Measurements from ENCODE around the gene GRXCR2.
"Not testable (repeated sequence)": the region's sequence is repeated elsewhere in the genome, so short reads cannot be mapped to it uniquely, and the experiment has no call there.

The GRXCR2 gene

DNA sequence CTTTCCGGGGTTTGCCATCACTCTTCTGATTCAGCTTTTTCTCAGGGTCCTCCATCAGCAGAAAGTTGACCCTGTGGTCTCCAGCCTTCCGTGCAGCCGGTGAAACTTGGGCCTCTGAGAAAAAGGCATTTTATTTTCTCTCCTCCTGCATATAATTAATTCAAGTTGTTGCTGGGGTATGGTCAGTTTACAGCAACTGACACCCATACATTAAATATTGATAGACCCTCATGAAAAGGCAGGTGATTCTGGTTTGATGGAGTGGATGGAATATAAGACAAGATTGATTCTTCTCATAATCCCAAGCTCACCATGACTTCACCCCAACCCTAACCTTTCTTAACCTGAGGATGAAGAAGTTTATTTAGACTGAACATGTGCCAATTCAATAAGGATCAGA lies at the start of gene GRXCR2:
Gene GRXCR2, minus strand, starts transcription at position 101 of the 400 bp plus-strand sequence. Its CDS starts 46 bp downstream, at position 55.
- no peak for DNase-seq

DNA sequence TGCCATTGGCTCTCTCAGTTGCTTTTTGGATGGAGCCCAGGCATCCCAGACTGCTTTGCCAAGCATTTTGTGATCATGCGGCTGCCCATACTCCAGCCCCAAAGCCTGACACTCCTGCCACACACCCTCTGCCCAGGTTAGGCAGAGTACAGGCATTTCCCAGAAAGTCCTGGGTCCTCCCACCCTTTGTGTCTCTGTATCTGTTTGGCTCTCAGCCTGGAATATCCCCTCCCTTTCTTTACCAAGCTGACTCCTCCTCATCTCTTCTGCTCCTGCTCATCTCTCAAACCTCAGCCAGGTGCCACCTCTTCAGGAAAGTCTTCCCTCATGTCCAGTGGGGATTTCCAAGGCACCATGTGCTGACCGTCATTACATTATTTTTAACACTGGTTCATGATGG lies 49.2 kb upstream of the GRXCR2 start:
- no peak for DNase-seq

GRCh38 chr5:145921211-145921610 lies 48.4 kb upstream of the GRXCR2 start:
- DNase-seq = no peak

DNA sequence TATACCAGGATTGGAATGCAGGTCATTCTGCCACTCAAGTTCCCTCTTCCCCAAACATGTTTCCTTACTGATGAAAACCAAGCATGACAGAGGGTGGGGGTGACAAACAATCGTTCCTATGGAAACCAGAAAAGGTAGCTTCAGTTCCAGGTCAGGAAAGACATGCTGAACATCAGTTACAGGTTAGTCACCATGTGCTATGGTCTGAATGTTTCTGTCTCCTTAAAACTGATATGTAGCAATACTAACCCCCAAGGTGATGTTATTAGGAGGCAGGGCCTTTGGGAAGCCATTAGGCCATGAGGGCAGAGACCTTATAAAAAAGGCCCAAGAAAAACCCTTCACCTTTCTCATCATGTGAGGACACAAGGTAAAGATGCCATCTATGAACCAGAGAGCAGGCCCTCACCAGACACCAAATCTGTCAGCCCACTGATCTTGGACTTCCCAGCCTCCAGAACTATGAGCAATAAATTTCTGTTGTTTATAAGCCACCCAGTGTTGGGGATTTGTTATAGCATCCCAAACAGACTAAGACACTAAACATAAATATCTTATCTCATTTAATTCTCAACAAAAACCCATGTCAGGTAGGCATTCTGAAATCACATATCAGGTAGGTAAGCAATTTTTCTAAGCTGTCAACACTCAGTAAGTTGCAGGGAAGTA lies 47.9 kb upstream of the GRXCR2 start:
- no peak for DNase-seq

DNA sequence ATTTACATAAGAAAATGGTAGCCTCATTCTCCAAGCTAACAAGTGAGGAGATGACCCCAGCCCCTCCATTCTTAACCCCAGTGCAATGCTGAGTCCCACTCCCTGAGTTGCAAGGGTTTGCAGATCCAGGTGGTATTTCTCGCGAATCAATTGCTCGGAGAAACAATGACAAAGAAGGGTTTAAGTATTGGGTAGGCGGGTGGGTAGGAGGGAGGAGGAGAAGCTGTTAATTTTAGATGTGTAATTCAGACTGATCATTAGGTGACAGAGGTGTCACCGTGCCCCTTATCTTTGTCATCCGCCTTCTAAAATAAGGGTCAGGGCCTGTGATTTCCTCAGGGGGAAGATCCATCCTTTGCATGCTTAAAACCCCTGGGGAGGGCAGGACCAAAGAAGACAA lies 46.6 kb upstream of the GRXCR2 start:
- DNase-seq = no peak

DNA sequence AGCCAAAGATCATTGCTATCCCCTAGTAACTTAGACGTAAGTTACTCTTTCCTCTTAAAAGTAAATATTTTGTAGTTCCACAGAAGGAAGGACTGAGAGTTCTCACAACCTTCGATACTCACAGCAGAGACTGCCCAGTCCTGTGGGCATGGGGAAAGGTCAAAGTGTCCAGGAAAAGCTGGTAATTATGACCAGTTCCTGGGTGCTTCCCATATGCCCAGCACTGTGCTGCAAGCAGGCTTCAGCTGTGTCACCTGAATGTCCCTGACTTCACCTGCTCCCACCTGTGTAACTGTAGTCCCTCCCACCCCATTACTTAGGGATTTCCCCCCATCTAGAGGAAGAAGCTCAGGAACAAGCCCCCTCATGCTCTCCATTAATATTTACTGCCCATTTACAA lies 45.6 kb upstream of the GRXCR2 start:
- DNase-seq = no peak

- no peak for DNase-seq
Observed at GRCh38 chr5:145917288-145917687, 44.5 kb upstream of the GRXCR2 start.

DNA sequence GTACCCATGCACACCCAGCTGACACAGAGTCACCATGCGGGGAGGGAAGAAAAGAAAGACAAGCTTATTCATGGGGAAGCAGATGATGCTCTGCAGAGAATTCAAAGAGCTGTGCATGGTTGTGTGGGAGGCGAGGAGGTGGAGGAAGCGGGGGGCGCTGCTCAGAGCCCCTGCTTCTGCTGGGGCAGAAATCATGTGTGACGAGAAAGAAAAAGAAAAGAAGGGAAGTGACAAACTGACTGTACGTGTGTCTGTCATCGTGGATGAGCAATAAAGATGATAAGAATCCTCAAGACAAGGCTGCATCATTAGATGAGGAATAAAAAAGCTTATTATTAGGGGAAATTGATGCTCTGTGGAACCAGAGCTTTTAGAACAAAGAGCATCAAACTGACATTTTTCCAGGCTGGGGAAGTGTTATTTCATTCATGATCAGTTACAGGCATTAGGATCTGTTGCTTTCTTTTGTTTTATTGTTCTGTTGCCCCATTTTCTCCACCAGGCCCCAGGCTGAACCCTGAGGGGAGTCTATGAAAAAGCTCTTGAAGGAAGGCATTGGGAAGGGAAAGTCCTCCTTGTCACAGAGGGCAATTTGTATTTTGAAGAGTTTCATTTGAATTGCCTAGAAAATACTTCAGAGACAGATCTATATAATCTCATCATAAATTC lies 43.3 kb upstream of the GRXCR2 start:
- no peak for DNase-seq

- DNase-seq = no peak
Observed at GRCh38 chr5:145913701-145914100, 40.9 kb upstream of the GRXCR2 start.

DNA sequence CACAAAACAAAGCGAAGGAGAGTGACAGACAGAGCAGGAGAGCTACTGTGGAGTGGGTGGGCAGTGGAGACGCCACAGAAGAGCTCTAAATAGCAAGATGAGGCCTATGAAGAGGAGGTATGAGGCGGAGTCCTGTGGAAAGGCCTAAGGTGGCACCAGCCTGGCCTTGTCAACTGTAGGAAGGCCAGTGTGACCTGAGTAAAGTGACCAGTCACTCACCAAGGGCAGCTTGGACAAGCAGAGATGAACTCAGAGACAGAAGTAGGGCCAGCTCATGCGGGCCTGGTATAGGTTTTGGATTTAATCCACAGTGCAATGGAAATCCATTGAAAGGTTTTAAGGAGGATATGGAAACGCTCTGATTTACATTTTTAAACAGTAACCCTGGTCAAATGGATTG lies 39.8 kb upstream of the GRXCR2 start:
- DNase-seq = no peak

GRCh38 chr5:145912019-145912418 lies 39.2 kb upstream of the GRXCR2 start:
- DNase-seq = no peak

DNA sequence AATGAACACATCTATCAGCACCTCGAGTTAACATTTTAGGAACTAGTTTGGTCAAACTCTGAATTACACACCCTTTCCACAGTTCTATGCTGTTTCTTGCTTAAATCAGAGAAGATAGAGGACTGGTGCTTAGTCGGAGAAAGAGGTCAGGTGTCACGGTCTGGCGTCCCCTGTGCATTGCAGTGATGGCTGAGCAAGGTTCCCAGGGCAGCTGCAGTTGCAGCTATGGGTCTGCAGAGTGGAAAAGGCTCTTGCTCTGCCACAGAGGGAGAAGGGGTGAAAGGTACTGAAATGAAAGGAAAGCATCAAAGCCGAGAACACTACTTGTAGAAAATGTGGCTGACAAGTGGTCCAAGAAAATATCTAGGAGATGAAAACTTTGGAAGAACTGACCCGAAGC lies 38.4 kb upstream of the GRXCR2 start:
- no peak for DNase-seq

- no peak for DNase-seq
Observed at GRCh38 chr5:145908206-145908960, 35.6 kb upstream of the GRXCR2 start.

DNA sequence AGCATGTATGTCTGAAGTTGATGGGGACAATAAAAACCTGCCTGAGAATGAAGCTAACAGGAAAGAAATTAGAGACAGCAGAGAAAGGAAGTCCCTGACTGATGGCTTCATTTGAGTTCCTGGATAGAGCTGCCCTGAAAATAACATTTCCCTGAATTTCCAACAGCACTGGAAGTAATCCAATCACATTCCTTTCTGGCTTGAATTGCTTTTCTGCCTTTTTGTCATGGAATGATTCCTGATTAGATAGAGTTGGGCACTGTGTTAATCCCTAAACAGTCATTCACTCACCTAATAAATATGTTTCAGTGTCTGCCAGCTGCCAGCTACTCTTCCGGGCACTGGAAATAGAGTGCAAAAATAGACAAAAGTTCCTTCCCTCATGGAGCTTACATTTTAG lies 33.6 kb upstream of the GRXCR2 start:
- DNase-seq = no peak

- no peak for DNase-seq
Observed at GRCh38 chr5:145904743-145905142, 31.9 kb upstream of the GRXCR2 start.

- no peak for DNase-seq
Observed at GRCh38 chr5:145903867-145904266, 31.1 kb upstream of the GRXCR2 start.

- no peak for DNase-seq
Observed at GRCh38 chr5:145903113-145903512, 30.3 kb upstream of the GRXCR2 start.

DNA sequence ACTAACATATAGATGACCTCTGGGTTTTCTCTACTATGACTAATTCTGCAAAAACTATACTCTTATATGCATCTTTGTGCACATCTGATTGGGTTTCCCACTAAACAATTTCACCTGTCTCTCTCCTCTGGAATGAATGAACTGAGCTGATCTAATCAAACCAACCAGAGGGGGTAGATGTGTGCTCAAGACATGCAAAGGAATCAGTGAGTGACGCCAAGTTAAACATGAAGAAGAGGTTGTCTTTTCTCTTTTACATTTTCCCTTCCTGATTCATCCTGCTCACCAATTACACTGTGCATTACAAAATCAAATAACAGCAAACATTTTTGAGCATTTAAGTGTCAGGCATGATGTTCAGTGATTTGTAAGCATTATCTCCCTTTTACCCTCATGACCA lies 29.6 kb upstream of the GRXCR2 start:
- no peak for DNase-seq

DNA sequence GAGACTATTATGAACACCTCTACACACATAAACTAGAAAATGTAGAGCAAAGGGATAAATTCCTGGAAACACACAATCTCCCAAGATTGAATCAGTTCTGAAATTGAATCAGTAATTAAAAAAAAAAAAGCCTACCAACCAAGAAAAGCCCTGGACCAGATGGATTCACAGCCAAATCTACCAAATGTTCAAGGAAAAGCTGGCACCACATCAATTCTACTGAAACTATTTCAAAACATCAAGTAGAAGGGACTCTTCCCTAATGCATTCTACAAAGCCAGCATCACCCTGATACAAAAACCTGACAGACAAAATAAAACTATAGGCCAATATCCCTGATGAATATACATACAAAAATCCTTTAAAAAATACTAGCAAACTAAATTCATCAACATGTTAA lies 25.4 kb upstream of the GRXCR2 start:
- DNase-seq = no peak

DNA sequence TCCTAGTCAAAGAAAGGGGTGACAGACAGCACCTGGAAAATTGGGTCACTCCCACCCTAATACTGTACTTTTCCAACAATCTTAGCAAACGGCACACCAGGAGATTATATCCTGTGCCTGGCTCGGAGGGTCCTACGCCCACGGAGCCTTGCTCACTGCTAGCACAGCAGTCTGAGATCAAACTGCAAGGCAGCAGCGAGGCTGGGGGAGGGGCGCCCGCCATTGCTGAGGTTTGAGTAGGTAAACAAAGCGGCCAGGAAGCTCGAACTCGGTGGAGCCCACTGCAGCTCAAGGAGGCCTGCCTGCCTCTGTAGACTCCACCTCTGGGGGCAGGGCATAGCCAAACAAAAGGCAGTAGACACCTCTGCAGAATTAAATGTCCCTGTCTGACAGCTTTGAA lies 18.6 kb upstream of the GRXCR2 start:
- DNase-seq = not testable (repeated sequence)

DNA sequence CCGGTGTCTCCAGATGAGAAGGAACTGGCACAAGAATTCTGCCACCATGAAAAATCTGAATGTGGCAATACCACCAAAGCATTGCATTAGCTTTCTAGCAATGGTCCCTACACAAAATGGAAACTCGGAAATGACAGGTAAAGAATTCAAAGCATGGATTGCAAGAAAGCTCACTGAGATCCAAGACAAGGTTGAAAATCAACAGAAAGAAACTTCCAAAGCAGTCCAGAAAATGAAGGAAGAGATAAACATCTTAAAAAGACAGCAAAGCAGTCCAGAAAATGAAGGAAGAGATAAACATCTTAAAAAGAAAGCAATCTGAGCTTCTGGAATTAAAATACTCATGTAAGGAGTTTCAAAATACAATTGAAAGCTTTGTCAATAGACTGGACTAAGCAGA lies 16.8 kb upstream of the GRXCR2 start:
- DNase-seq = no peak

DNA sequence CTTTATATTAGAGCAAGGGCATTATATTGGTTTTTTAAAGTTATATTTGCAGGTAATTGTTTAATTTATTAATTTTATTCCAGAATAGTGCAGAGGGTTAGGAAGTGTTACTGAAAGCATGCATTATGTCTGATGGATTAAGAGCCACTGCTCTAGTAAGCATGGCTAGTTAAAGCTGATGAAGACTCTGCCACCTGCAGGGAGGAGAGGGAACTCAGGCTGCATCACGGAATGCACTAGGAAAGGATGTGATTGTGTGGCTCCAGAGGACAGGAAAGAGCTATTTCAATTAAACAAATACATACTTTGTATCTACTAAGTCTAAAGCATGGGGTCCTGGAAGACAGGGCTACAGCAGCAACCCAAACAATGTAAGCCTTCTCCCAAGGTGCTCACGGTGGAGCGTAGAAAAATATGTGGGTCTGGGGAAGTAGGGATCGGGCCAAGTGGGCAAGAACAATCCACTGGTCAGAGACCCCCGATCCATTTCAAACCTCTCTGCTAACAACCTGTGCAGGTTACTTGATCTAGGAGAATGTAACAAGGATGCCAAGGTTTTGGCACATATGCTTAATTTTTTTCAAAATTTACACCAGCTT lies 15.3 kb upstream of the GRXCR2 start:
- DNase-seq = no peak

DNA sequence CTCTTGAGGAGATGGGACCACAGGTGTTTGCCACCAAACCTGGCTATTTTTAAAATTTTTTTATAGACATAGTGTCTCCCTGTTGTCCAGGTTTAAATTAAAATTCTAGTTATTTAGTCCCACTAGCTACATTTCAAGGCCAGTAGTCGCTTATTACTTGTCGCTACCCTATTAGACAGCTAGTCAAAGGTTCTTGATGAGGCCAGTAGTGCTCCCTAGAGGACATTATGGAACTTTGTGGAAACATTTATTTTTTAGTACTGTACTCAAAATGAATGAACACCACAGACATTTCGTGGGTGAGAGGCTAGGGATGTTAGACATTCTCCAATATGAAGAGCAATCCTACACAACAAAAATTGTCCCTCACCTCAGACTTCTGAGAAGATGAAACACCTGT lies 14.4 kb upstream of the GRXCR2 start:
- DNase-seq = no peak

DNA sequence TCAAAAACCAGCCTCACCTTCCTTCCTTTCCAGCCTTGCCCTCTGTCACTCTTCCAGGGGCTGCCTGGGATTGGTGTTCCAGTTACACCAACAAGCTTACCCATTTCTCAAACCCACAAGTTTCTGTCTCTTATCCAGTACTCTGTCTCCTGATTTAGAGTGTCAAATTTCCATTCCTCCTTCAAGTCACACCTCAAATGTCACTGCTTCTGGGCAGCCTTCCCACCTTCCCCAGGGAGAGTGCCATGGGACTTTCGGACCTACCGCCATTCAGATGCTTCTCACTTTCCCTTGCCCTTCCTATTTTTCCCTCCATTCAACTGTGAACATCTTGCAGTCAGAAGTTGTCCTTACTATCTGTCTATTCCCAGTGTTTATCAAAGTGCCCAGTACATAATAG lies 2.0 kb upstream of the GRXCR2 start:
- no peak for DNase-seq
